Panc1 (cell line): Measurements from ENCODE around the gene FTO. TPM values are rescaled to one million over a fixed set of nuclear protein-coding genes. Genes with fewer than 3 reads are reported as not detected.

Source experiments
- ATAC-seq: fragments of 200-7000 bp; cut with Tn5 transposase; 2 replicates; pipeline ENCODE4 v1.9.1; 2020; ENCODE audit warnings: mild to moderate bottlenecking, moderate library complexity
- BruUV-seq: library from RNA; stranded (reverse); fragments of 400-500 nt; replicated peaks from 2 replicates; lab custom pipeline; 2021; lab: Mats Ljungman, UMichigan
- CTCF ChIA-PET: fragments of 300-600 bp; sonication (Branson Sonifier 250); formaldehyde crosslinking; loops from one replicate; lab custom pipeline; 2022; ENCODE audit warnings: antibody characterized with exemption; lab: Charles Lee
- POLR2A ChIA-PET: fragments of 300-600 bp; sonication (Branson Sonifier 250); formaldehyde crosslinking; loops from one replicate; lab custom pipeline; 2022; ENCODE audit warnings: antibody characterized with exemption; lab: Charles Lee
- DNase-seq: peaks from one replicate; pipeline ENCODE4 v3.0.0-alpha.2; 2010; ENCODE audit warnings: low read depth, low spot score
- H3K27ac ChIP-seq: 2 replicates; pipeline ENCODE4 v1.5.1; 2011; ENCODE audit warnings: mild to moderate bottlenecking, low read length, inconsistent platforms
- H3K27me3 ChIP-seq: fragments of 200-500 bp; sonication (Bioruptor generic); 2 replicates; pipeline ENCODE4 v1.6.0; 2014; ENCODE audit warnings: low read length, inconsistent platforms; ENCODE audit not compliant: control insufficient read depth, insufficient read depth
- H3K36me3 ChIP-seq: fragments of 200-500 bp; sonication (Bioruptor generic); 2 replicates; pipeline ENCODE4 v1.5.1; 2014; ENCODE audit warnings: inconsistent platforms, mild to moderate bottlenecking, low read length, moderate library complexity; ENCODE audit not compliant: control insufficient read depth, insufficient read depth
- H3K4me1 ChIP-seq: 2 replicates; pipeline ENCODE4 v1.5.1; 2011; ENCODE audit warnings: inconsistent platforms, mild to moderate bottlenecking, low read length, moderate library complexity; ENCODE audit not compliant: control insufficient read depth, insufficient read depth
- H3K4me3 ChIP-seq, 2 experiments: 2 replicates each; pipeline ENCODE4 v1.5.1; 2011 to 2012; ENCODE audit warnings: low read depth in 2 of 2, low read length in 2 of 2, mild to moderate bottlenecking in 2 of 2, inconsistent platforms in 1 of 2, moderate library complexity in 1 of 2
- H3K9me3 ChIP-seq: fragments of 200-500 bp; sonication (Bioruptor generic); 2 replicates; pipeline ENCODE4 v1.5.1; 2014; ENCODE audit warnings: low read depth, mild to moderate bottlenecking, inconsistent platforms, low read length, moderate library complexity; ENCODE audit not compliant: control insufficient read depth, insufficient read depth
- POLR2AphosphoS5 ChIP-seq: IDR thresholded peaks from 2 replicates; pipeline ENCODE4 v1.6.1; 2012; ENCODE audit warnings: mild to moderate bottlenecking, low read depth, low read length, moderate library complexity
- SIN3A ChIP-seq: IDR thresholded peaks from 2 replicates; pipeline ENCODE4 v1.6.1; 2012; ENCODE audit warnings: low read depth, mild to moderate bottlenecking, low read length, moderate library complexity, borderline replicate concordance; ENCODE audit not compliant: insufficient read depth
- TCF7L2 ChIP-seq: IDR thresholded peaks from 2 replicates; pipeline ENCODE4 v1.6.1; 2011; ENCODE audit warnings: mild to moderate bottlenecking, low read depth, low read length, inconsistent platforms
- in situ Hi-C: cut with HindIII; loops from 2 replicates; pipeline ENCODE4 v1.10.0; 2016; ENCODE audit warnings: low sequenced_read_pairs, low pct_unique_long_range_greater_than_20kb
- intact Hi-C: fragments of 100-400 bp; cut with micrococcal nuclease; formaldehyde crosslinking; loops from one replicate; pipeline ENCODE4 v1.10.0; 2022; ENCODE audit not compliant: unreplicated experiment
- total RNA-seq: library from RNA; stranded (reverse); gene quantifications from one replicate; pipeline ENCODE4 v1.2.1, GENCODE V29; 2021; ENCODE audit not compliant: unreplicated experiment
- TF ChIP-seq, protein P1 (sequence below), 2 experiments: IDR thresholded peaks; 2 replicates each; pipeline ENCODE4 v1.6.1; 2011 to 2012; ENCODE audit warnings: low read depth in 2 of 2, control low read depth in 1 of 2, low read length in 1 of 2, mild to moderate bottlenecking in 1 of 2, moderate library complexity in 1 of 2; ENCODE audit not compliant: insufficient read depth in 1 of 2
- TF ChIP-seq, protein P2 (sequence below): fragments of 450-650 bp; IDR thresholded peaks from 2 replicates; pipeline ENCODE4 v1.5.1; 2017; ENCODE audit warnings: mild to moderate bottlenecking

Gene FTO
- total RNA-seq, 1 experiment from 2014 or later: 38.2 TPM

DNA sequence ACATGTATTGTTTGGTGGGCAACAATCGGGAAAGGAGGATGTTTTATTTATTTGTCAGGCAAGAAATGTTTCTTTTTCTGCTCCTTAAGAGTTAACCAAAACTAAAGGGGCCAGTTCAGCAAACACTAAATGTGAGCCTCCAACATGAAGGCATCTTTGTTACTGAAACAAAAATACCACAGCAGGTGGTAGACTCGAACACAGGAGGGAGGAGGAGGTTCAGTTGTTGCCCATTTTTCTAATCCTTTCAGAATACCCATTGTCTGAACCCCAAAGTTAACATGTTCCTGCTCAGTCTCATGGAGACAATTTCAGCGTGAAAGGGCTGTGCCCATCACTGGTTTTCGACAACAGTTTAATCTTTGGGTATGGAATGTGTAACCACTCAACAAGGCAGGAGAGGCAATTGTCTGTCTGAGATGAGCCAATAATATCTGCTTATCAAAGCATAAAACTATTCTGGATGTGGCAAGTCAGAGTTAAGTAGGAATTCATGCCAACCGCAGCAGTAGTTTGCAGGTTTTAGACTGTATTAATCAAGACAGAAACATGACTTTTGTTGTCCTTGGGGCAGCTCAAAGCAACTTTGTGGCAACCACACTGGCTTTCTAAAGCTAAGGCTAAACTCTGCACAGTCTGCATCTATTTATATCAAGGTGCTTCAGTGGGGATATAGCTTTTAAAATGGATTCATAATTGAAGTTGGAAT is 211.7 kb downstream of the FTO start:
- POLR2A ChIA-PET: no interaction called here
- no TSS peak for BruUV-seq
- CTCF ChIA-PET: no interaction called here
- no peak overlapping the region for H3K4me3 ChIP-seq
- intact Hi-C loops (no loop called here), in situ Hi-C loops (no loop called here)
- no peaks in the 10 kb centered on the region for H3K27me3 ChIP-seq
- no peaks in the 10 kb centered on the region for H3K9me3 ChIP-seq
- ATAC-seq (no peak), DNase-seq (no peak)
- no peak overlapping the region for H3K27ac ChIP-seq
- TF ChIP-seq, protein P1, sequence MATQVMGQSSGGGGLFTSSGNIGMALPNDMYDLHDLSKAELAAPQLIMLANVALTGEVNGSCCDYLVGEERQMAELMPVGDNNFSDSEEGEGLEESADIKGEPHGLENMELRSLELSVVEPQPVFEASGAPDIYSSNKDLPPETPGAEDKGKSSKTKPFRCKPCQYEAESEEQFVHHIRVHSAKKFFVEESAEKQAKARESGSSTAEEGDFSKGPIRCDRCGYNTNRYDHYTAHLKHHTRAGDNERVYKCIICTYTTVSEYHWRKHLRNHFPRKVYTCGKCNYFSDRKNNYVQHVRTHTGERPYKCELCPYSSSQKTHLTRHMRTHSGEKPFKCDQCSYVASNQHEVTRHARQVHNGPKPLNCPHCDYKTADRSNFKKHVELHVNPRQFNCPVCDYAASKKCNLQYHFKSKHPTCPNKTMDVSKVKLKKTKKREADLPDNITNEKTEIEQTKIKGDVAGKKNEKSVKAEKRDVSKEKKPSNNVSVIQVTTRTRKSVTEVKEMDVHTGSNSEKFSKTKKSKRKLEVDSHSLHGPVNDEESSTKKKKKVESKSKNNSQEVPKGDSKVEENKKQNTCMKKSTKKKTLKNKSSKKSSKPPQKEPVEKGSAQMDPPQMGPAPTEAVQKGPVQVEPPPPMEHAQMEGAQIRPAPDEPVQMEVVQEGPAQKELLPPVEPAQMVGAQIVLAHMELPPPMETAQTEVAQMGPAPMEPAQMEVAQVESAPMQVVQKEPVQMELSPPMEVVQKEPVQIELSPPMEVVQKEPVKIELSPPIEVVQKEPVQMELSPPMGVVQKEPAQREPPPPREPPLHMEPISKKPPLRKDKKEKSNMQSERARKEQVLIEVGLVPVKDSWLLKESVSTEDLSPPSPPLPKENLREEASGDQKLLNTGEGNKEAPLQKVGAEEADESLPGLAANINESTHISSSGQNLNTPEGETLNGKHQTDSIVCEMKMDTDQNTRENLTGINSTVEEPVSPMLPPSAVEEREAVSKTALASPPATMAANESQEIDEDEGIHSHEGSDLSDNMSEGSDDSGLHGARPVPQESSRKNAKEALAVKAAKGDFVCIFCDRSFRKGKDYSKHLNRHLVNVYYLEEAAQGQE (IDR thresholded peaks at IDR 0.05; ENCODE audit: insufficient read depth in 1 of 2, low read depth in 2 of 2, low read length in 1 of 2): no peak
- no peak for TF ChIP-seq SIN3A
- TF ChIP-seq, protein P2, sequence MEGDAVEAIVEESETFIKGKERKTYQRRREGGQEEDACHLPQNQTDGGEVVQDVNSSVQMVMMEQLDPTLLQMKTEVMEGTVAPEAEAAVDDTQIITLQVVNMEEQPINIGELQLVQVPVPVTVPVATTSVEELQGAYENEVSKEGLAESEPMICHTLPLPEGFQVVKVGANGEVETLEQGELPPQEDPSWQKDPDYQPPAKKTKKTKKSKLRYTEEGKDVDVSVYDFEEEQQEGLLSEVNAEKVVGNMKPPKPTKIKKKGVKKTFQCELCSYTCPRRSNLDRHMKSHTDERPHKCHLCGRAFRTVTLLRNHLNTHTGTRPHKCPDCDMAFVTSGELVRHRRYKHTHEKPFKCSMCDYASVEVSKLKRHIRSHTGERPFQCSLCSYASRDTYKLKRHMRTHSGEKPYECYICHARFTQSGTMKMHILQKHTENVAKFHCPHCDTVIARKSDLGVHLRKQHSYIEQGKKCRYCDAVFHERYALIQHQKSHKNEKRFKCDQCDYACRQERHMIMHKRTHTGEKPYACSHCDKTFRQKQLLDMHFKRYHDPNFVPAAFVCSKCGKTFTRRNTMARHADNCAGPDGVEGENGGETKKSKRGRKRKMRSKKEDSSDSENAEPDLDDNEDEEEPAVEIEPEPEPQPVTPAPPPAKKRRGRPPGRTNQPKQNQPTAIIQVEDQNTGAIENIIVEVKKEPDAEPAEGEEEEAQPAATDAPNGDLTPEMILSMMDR: no peak
- TF ChIP-seq TCF7L2: no peak
- no peak for TF ChIP-seq POLR2AphosphoS5
- H3K4me1 ChIP-seq: no peaks in the 10 kb centered on the region
- H3K36me3 ChIP-seq: no peaks in the 10 kb centered on the region

DNA sequence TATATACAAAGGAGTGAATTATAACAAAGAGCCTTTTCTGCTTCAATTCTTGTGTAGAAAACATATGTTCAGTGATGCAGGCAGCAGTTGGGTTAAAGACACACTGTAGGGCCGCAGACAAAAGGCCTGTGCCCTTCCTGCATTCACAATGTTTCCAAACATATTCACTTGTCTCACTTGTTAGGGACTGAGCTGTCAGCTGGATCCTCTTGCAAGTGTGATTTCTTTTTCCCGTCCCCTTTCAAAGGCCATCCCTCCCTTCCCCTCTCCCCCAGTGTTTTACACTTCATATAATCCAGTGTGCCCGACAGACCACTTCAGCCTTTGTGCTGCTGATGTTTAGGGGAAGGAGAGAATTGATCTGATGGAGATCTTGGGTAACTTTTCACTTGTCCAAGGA is 217.0 kb downstream of the FTO start:
- Histone ChIP-seq H3K4me1 (no peaks in the 10 kb centered on the region), H3K27ac (no peak overlapping the region), H3K27me3 (no peaks in the 10 kb centered on the region), H3K4me3 (no peak overlapping the region), H3K9me3 (no peaks in the 10 kb centered on the region), H3K36me3 (no peaks in the 10 kb centered on the region)
- intact Hi-C loops (loop anchor here (5.0 kb wide), 1 partner anchor 271 kb away; no protein-coding TSS in a partner anchor), in situ Hi-C loops (no loop called here)
- POLR2A ChIA-PET: no interaction called here
- ATAC-seq: no peak
- DNase-seq: no peak
- BruUV-seq: no TSS peak
- CTCF ChIA-PET: no interaction called here
- TF ChIP-seq TCF7L2 (no peak), POLR2AphosphoS5 (no peak), SIN3A (no peak)
- TF ChIP-seq, protein P2: no peak
- TF ChIP-seq, protein P1 (IDR thresholded peaks at IDR 0.05; ENCODE audit: insufficient read depth in 1 of 2, low read depth in 2 of 2, low read length in 1 of 2): no peak
